ENCODE results near the gene DCST2.

The DCST2 gene

DNA sequence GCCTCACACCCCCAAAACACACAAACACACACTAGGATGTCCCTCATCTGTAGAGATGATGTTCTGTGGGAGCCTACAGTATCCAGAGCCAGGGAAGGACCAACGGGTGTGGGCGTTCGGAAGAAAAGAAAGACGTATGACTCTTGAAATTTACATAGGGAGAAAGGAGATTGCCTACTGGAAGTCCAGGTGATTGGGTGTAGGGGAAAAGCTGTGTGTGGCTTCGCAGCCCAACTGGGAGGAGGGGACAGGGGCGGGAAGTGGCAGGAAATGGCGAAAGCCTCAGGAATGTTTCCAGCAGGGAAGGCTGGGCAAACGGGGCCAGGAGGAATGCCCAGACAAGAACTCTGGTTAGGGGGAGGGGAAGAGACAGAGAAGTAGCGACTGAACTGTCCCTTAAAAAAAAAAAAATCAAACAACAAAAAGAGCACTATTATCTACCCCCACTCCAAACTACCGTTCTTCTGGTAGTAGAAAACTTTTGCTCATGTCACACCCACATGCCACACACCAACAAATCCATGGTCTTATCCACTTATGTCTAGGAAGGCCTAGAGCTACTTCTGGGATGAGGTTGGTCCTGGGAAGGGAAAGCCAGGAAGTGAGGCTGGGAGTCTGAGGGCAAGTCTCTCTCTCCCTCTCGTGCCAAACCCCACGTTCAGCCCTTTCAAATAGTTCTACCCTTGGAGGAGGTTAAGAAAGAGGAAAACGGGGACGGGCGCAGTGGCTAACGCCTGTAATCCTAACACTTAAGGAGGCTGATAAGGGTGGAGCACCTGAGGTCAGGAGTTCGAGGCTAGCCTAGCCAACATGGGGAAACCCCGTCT is 60.9 kb downstream of the DCST2 start:
- FAIRE-seq (no peak), DNase-seq (ENCODE audit: insufficient read length) (no peak)
- TF ChIP-seq POLR2AphosphoS5 (IDR thresholded peaks at IDR 0.05; ENCODE audit: low read depth, low read length) (no peak), TAF1 (IDR thresholded peaks at IDR 0.05; ENCODE audit: borderline replicate concordance, low read depth, low read length) (no peak), POLR2A (IDR thresholded peaks at IDR 0.05; ENCODE audit: low read depth, low read length) (no peak)

DNA sequence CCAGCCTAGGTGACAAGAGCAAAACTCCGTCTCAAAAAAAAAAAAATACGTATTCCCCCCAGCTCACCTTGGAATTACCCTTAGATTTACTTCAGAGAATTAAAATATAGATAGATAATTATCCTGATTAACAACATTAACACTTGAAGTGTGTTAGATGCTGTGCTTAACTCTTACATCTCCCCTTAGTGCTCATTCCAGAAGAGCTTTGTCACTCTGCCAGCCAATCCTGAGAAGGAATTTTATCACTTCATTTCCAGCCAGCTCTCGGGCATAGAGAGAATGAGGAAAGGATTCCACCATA is 61.4 kb downstream of the DCST2 start:
- TF ChIP-seq POLR2A (IDR thresholded peaks at IDR 0.05; ENCODE audit: low read depth, low read length) (no peak), POLR2AphosphoS5 (IDR thresholded peaks at IDR 0.05; ENCODE audit: low read depth, low read length) (no peak), TAF1 (IDR thresholded peaks at IDR 0.05; ENCODE audit: borderline replicate concordance, low read depth, low read length) (no peak)
- DNase-seq (ENCODE audit: insufficient read length) (no peak), FAIRE-seq (no peak)

- TF ChIP-seq POLR2A (IDR thresholded peaks at IDR 0.05; ENCODE audit: low read depth, low read length), result no peak
- no peak for TF ChIP-seq POLR2AphosphoS5 (IDR thresholded peaks at IDR 0.05; ENCODE audit: low read depth, low read length)
- TF ChIP-seq TAF1 (IDR thresholded peaks at IDR 0.05; ENCODE audit: borderline replicate concordance, low read depth, low read length), result no peak
- no peak for FAIRE-seq
- no peak for DNase-seq (ENCODE audit: insufficient read length)
Measured at GRCh38 chr1:154971341-154971998, 62.1 kb downstream of the DCST2 start.

DNA sequence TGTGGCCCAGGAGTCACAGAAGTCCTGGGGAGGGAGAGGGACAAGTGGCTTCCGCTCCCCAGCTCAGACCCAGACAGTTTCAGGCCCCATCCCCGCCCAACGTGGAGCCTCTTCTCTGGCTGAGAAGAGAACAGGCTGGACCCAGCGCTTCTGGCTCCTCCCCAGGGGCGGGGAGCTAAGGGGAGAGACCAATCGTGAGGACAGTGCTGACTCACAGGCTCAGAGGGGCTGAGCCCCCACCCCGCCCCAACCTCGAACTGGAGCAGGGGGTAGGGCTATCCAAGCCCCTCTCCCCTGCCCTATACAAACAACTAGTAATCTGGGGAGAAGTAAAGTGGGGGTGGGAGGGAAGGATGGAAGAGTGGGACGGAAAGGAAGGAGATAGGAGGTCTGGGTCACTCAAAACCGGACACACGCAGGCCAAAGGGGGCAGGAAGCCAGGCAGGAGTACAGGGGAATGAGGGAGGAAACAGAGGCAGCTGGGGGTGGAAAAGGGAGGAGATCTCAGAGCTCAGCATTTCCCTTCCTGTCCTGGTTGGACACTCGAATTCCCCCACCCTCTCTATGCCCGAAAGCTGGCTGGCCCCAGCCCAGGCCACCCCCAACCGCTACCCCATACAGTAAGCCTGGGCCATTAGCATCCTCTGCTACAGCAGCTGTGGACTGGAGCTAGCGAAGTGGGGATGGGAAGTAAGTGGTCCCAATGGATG is 62.8 kb downstream of the DCST2 start, which contains the start of gene SHC1:
Gene SHC1, minus strand, starts transcription at position 117 of the 710 bp plus-strand sequence. CDS start 221 bp downstream, outside the sequence.
- DNase-seq (ENCODE audit: insufficient read length), result peak; percentile 76
- no peak for FAIRE-seq
- no peak for TF ChIP-seq TAF1 (IDR thresholded peaks at IDR 0.05; ENCODE audit: borderline replicate concordance, low read depth, low read length)
- peak; percentile 44; the same call in 1 of the 2 replicates for TF ChIP-seq POLR2AphosphoS5 (IDR thresholded peaks at IDR 0.05; ENCODE audit: low read depth, low read length)
- TF ChIP-seq POLR2A (IDR thresholded peaks at IDR 0.05; ENCODE audit: low read depth, low read length), result peak; percentile 26; the same call in 1 of the 2 replicates

GRCh38 chr1:154969860-154970452 is 63.6 kb downstream of the DCST2 start:
- no peak for DNase-seq (ENCODE audit: insufficient read length)
- FAIRE-seq, result no peak
- no peak for TF ChIP-seq POLR2A (IDR thresholded peaks at IDR 0.05; ENCODE audit: low read depth, low read length)
- TF ChIP-seq TAF1 (IDR thresholded peaks at IDR 0.05; ENCODE audit: borderline replicate concordance, low read depth, low read length), result no peak
- no peak for TF ChIP-seq POLR2AphosphoS5 (IDR thresholded peaks at IDR 0.05; ENCODE audit: low read depth, low read length)

GRCh38 chr1:154969246-154969645 is 64.3 kb downstream of the DCST2 start:
- FAIRE-seq, result no peak
- no peak for DNase-seq (ENCODE audit: insufficient read length)
- TF ChIP-seq POLR2AphosphoS5 (IDR thresholded peaks at IDR 0.05; ENCODE audit: low read depth, low read length) (no peak), POLR2A (IDR thresholded peaks at IDR 0.05; ENCODE audit: low read depth, low read length) (no peak), TAF1 (IDR thresholded peaks at IDR 0.05; ENCODE audit: borderline replicate concordance, low read depth, low read length) (no peak)

GRCh38 chr1:154968731-154969130 is 64.8 kb downstream of the DCST2 start:
- DNase-seq (ENCODE audit: insufficient read length) (no peak), FAIRE-seq (no peak)
- TF ChIP-seq POLR2AphosphoS5 (IDR thresholded peaks at IDR 0.05; ENCODE audit: low read depth, low read length), result no peak

Measured in GM12892 (cell line).